ENCODE measurements around the gene ALPL. TPM values are rescaled to one million over a fixed set of nuclear protein-coding genes. Genes with fewer than 3 reads are reported as not detected.
"Not testable (repeated sequence)": the region's sequence is repeated elsewhere in the genome, so short reads cannot be mapped to it uniquely, and the experiment has no call there.

The ALPL gene
- polyA plus RNA-seq, 1 donor from 2014 or later, result 0.42 TPM

DNA sequence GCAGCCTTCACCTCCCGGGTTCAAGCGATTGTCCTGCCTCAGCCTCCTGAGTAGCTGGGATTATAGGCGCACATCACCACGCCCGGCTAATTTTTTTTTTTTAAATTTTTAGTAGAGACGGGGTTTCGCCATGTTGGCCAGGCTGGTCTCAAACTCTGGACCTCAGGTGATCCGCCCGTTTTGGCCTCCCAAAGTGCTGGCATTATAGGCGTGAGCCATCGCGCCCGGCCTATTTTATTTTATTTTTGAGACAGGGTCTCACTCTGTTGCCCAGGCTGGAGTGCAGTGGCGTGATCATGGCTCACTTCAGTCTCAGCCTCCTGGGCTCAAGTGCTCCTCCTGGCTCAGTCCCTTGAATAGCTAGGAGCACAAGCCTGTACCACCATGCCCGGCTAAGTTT, 57.1 kb downstream of the ALPL start:
- not testable (repeated sequence) for H2AFZ ChIP-seq (ENCODE audit: low read depth, low read length); H3K9me2 ChIP-seq (ENCODE audit: insufficient read depth, low read length); H3K4me2 ChIP-seq (ENCODE audit: low read length); H3K4me3 ChIP-seq (ENCODE audit: low read length); H3K9me3 ChIP-seq (ENCODE audit: low read length); H3F3A ChIP-seq (ENCODE audit: insufficient read depth, low read length, poor library complexity, severe bottlenecking); H3K36me3 ChIP-seq (ENCODE audit: insufficient read depth, low read length); H3K27me3 ChIP-seq (ENCODE audit: insufficient read depth, low read depth, low read length); H3K27ac ChIP-seq (ENCODE audit: low read length); H3K79me2 ChIP-seq (replicated peaks; ENCODE audit: insufficient read depth, low read length); H3K9ac ChIP-seq (ENCODE audit: low read length); H4K20me1 ChIP-seq (ENCODE audit: insufficient read depth)

DNA sequence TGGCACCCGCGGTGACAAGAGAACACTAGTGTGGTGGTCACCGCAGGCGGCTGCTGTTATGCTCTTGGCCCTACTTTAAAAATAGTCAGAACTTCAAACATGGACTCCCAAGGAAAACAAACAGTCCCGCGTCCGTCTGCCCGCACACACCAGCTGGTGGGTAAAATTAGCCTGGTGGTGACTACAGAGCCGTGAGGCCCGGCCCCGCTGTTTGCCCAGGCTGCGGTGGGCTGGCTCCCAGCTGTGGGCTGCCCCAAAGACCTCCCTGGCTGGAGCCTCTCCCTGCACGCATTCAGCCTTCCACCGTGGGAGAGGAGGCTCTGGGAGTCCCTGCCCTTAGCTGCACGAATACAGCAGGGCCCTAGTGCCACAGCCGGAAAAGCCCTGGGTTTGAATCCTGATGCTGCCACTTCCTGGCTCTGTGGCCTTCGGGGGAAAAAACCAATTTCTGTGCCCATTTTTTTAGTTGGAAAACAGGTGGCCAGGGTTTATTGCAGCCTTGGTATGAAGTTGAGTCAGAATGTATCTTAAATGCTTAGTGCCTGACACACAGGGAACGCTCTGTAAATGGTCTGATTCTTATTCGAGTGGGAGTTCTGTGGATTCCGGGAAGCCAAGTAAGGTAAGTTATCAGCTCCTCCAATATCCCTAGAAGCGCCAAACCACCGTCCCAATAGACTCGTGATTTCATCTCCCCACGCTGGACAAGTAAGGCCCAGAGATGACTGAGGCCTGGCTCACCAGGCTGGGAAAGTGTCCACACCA, 58.2 kb downstream of the ALPL start:
- Histone ChIP-seq H3K4me3 (ENCODE audit: low read length) (no peak overlapping the region), H3K9me2 (ENCODE audit: insufficient read depth, low read length) (no peaks in the 10 kb centered on the region), H3K27ac (ENCODE audit: low read length) (no peak overlapping the region), H3K9me3 (ENCODE audit: low read length) (no peaks in the 10 kb centered on the region), H3K36me3 (ENCODE audit: insufficient read depth, low read length) (no peaks in the 10 kb centered on the region), H3K9ac (ENCODE audit: low read length) (no peak overlapping the region), H3F3A (ENCODE audit: insufficient read depth, low read length, poor library complexity, severe bottlenecking) (no peaks in the 10 kb centered on the region), H3K4me2 (ENCODE audit: low read length) (no peak overlapping the region), H3K79me2 (replicated peaks; ENCODE audit: insufficient read depth, low read length) (no peaks in the 10 kb centered on the region), H4K20me1 (ENCODE audit: insufficient read depth) (no peaks in the 10 kb centered on the region), H2AFZ (ENCODE audit: low read depth, low read length) (no peak overlapping the region), H3K27me3 (ENCODE audit: insufficient read depth, low read depth, low read length) (no peaks in the 10 kb centered on the region)
- TF ChIP-seq RAD21 (conservative IDR thresholded peaks at IDR 0.05) (no peak), EP300 (conservative IDR thresholded peaks at IDR 0.05; ENCODE audit: poor library complexity, severe bottlenecking) (no peak), EZH2 (IDR thresholded peaks at IDR 0.05; ENCODE audit: borderline replicate concordance, insufficient read depth, low read length, poor library complexity, severe bottlenecking) (no peak), TAF1 (IDR thresholded peaks at IDR 0.05; ENCODE audit: low read depth) (no peak), POLR2AphosphoS5 (IDR thresholded peaks at IDR 0.05) (no peak), SMC3 (conservative IDR thresholded peaks at IDR 0.05; ENCODE audit: poor library complexity) (no peak), MXI1 (conservative IDR thresholded peaks at IDR 0.05; ENCODE audit: poor library complexity, severe bottlenecking) (no peak)
- TF ChIP-seq, protein P1, sequence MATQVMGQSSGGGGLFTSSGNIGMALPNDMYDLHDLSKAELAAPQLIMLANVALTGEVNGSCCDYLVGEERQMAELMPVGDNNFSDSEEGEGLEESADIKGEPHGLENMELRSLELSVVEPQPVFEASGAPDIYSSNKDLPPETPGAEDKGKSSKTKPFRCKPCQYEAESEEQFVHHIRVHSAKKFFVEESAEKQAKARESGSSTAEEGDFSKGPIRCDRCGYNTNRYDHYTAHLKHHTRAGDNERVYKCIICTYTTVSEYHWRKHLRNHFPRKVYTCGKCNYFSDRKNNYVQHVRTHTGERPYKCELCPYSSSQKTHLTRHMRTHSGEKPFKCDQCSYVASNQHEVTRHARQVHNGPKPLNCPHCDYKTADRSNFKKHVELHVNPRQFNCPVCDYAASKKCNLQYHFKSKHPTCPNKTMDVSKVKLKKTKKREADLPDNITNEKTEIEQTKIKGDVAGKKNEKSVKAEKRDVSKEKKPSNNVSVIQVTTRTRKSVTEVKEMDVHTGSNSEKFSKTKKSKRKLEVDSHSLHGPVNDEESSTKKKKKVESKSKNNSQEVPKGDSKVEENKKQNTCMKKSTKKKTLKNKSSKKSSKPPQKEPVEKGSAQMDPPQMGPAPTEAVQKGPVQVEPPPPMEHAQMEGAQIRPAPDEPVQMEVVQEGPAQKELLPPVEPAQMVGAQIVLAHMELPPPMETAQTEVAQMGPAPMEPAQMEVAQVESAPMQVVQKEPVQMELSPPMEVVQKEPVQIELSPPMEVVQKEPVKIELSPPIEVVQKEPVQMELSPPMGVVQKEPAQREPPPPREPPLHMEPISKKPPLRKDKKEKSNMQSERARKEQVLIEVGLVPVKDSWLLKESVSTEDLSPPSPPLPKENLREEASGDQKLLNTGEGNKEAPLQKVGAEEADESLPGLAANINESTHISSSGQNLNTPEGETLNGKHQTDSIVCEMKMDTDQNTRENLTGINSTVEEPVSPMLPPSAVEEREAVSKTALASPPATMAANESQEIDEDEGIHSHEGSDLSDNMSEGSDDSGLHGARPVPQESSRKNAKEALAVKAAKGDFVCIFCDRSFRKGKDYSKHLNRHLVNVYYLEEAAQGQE (IDR thresholded peaks at IDR 0.05; ENCODE audit: borderline replicate concordance), result no peak
- TF ChIP-seq, protein P2, sequence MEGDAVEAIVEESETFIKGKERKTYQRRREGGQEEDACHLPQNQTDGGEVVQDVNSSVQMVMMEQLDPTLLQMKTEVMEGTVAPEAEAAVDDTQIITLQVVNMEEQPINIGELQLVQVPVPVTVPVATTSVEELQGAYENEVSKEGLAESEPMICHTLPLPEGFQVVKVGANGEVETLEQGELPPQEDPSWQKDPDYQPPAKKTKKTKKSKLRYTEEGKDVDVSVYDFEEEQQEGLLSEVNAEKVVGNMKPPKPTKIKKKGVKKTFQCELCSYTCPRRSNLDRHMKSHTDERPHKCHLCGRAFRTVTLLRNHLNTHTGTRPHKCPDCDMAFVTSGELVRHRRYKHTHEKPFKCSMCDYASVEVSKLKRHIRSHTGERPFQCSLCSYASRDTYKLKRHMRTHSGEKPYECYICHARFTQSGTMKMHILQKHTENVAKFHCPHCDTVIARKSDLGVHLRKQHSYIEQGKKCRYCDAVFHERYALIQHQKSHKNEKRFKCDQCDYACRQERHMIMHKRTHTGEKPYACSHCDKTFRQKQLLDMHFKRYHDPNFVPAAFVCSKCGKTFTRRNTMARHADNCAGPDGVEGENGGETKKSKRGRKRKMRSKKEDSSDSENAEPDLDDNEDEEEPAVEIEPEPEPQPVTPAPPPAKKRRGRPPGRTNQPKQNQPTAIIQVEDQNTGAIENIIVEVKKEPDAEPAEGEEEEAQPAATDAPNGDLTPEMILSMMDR (IDR thresholded peaks at IDR 0.05; ENCODE audit: poor library complexity, severe bottlenecking), result no peak

All from neural cell (in vitro differentiated cells).